Muscle layer of duodenum (tissue), 2 donors: ENCODE data around the gene ATP11B.

Experiments
- H3K27ac ChIP-seq: one replicate; pipeline ENCODE4 v1.7.0; 2013; ENCODE audit warnings: mild to moderate bottlenecking, low read length
- H3K27me3 ChIP-seq: one replicate; pipeline ENCODE4 v1.7.0; 2013; ENCODE audit warnings: low read depth, mild to moderate bottlenecking, control low read depth, low read length
- H3K36me3 ChIP-seq, 2 donors: one replicate each; pipeline ENCODE4 v1.7.0; 2013; ENCODE audit warnings: low read length in 2 of 2, control low read depth in 1 of 2, mild to moderate bottlenecking in 1 of 2; ENCODE audit not compliant: insufficient read depth in 2 of 2, control insufficient read depth in 1 of 2
- H3K4me1 ChIP-seq, 2 donors: one replicate each; pipeline ENCODE4 v1.7.0; 2013; ENCODE audit warnings: low read length in 2 of 2, mild to moderate bottlenecking in 2 of 2, control low read depth in 1 of 2, moderate library complexity in 1 of 2; ENCODE audit not compliant: insufficient read depth in 2 of 2, control insufficient read depth in 1 of 2
- H3K4me3 ChIP-seq, 2 donors: one replicate each; pipeline ENCODE4 v1.7.0; 2013; ENCODE audit warnings: low read length in 2 of 2, low read depth in 1 of 2, mild to moderate bottlenecking in 1 of 2
- H3K9me3 ChIP-seq, 2 donors: one replicate each; pipeline ENCODE4 v1.7.0; 2013; ENCODE audit warnings: low read length in 2 of 2, control low read depth in 1 of 2, mild to moderate bottlenecking in 1 of 2; ENCODE audit not compliant: control insufficient read depth in 1 of 2
- donor health status: healthy.

ATP11B gene

GRCh38 chr3:182937293-182938051 is 144.2 kb downstream of the ATP11B start:
- H3K27ac ChIP-seq: no peak overlapping the region
- H3K4me1 ChIP-seq: no peaks in the 10 kb centered on the region
- no peaks in the 10 kb centered on the region for H3K27me3 ChIP-seq
- no peak overlapping the region for H3K4me3 ChIP-seq
- peaks cover 0 to 1% of the 10 kb centered on the region in 2 donors for H3K9me3 ChIP-seq
- H3K36me3 ChIP-seq: peaks cover 5 to 7% of the 10 kb centered on the region in 2 donors

GRCh38 chr3:182940266-182940808 is 147.0 kb downstream of the ATP11B start:
- Histone ChIP-seq H3K4me3 (no peak overlapping the region), H3K27ac (no peak overlapping the region), H3K27me3 (no peaks in the 10 kb centered on the region), H3K9me3 (no peaks in the 10 kb centered on the region), H3K4me1 (no peaks in the 10 kb centered on the region), H3K36me3 (peaks cover 11% of the 10 kb centered on the region in 2 donors)

GRCh38 chr3:182941719-182942118 is 148.4 kb downstream of the ATP11B start:
- Histone ChIP-seq H3K9me3 (no peaks in the 10 kb centered on the region), H3K4me1 (no peaks in the 10 kb centered on the region), H3K36me3 (peaks cover 18 to 25% of the 10 kb centered on the region in 2 donors), H3K4me3 (no peak overlapping the region), H3K27me3 (no peaks in the 10 kb centered on the region), H3K27ac (no peak overlapping the region)

GRCh38 chr3:182947888-182948287 is 154.6 kb downstream of the ATP11B start:
- Histone ChIP-seq H3K4me3 (no peak overlapping the region), H3K36me3 (peaks cover 14 to 31% of the 10 kb centered on the region in 2 donors), H3K27me3 (no peaks in the 10 kb centered on the region), H3K9me3 (no peaks in the 10 kb centered on the region), H3K4me1 (no peaks in the 10 kb centered on the region), H3K27ac (no peak overlapping the region)

- no peak overlapping the region for H3K27ac ChIP-seq
- H3K4me1 ChIP-seq: no peaks in the 10 kb centered on the region
- peaks cover 14 to 32% of the 10 kb centered on the region in 2 donors for H3K36me3 ChIP-seq
- H3K4me3 ChIP-seq: no peak overlapping the region
- H3K9me3 ChIP-seq: no peaks in the 10 kb centered on the region
- H3K27me3 ChIP-seq: no peaks in the 10 kb centered on the region
Observed at GRCh38 chr3:182948305-182948704, 155.0 kb downstream of the ATP11B start.

GRCh38 chr3:182949688-182950087 is 156.4 kb downstream of the ATP11B start:
- Histone ChIP-seq H3K9me3 (no peaks in the 10 kb centered on the region), H3K36me3 (peaks cover 10 to 32% of the 10 kb centered on the region in 2 donors), H3K27ac (no peak overlapping the region)

GRCh38 chr3:182954553-182955235 is 161.4 kb downstream of the ATP11B start:
- H3K4me1 ChIP-seq: no peaks in the 10 kb centered on the region
- H3K4me3 ChIP-seq: no peak overlapping the region
- H3K27ac ChIP-seq: no peak overlapping the region
- no peaks in the 10 kb centered on the region for H3K27me3 ChIP-seq
- H3K9me3 ChIP-seq: no peaks in the 10 kb centered on the region
- H3K36me3 ChIP-seq: peaks cover 0 to 15% of the 10 kb centered on the region in 2 donors

More at GRCh38 chr3:182949688-182950087, 156.4 kb downstream of the ATP11B start:
- H3K4me3 ChIP-seq: no peak overlapping the region
- H3K4me1 ChIP-seq: no peaks in the 10 kb centered on the region
- H3K27me3 ChIP-seq: no peaks in the 10 kb centered on the region

GRCh38 chr3:182957226-182957625 is 163.9 kb downstream of the ATP11B start:
- no peaks in the 10 kb centered on the region for H3K27me3 ChIP-seq
- no peaks in the 10 kb centered on the region for H3K9me3 ChIP-seq
- peaks cover 0 to 2% of the 10 kb centered on the region in 2 donors for H3K4me1 ChIP-seq
- no peak overlapping the region for H3K4me3 ChIP-seq
- no peak overlapping the region for H3K27ac ChIP-seq
- peaks cover 4 to 15% of the 10 kb centered on the region in 2 donors for H3K36me3 ChIP-seq

- no peaks in the 10 kb centered on the region for H3K27me3 ChIP-seq
- peaks cover 4 to 12% of the 10 kb centered on the region in 2 donors for H3K36me3 ChIP-seq
- H3K27ac ChIP-seq: no peak overlapping the region
Observed at GRCh38 chr3:182957676-182958266, 164.5 kb downstream of the ATP11B start.

GRCh38 chr3:182959474-182960350 is 166.4 kb downstream of the ATP11B start:
- H3K27me3 ChIP-seq: no peaks in the 10 kb centered on the region
- H3K4me1 ChIP-seq: peaks cover 0 to 5% of the 10 kb centered on the region in 2 donors
- H3K27ac ChIP-seq: no peak overlapping the region
- no peaks in the 10 kb centered on the region for H3K9me3 ChIP-seq
- no peak overlapping the region for H3K4me3 ChIP-seq
- peaks cover 4 to 10% of the 10 kb centered on the region in 2 donors for H3K36me3 ChIP-seq

More at GRCh38 chr3:182957676-182958266, 164.5 kb downstream of the ATP11B start:
- Histone ChIP-seq H3K4me3 (no peak overlapping the region), H3K4me1 (peaks cover 0 to 5% of the 10 kb centered on the region in 2 donors), H3K9me3 (no peaks in the 10 kb centered on the region)
